Hematopoietic multipotent progenitor cell treated with erythropoietin and hydrocortisone succinate and interleukin-3 and kit ligand, for 4 days (in vitro differentiated cells): ENCODE measurements around the gene PRPF31.
A peak's percentile ranks its signal among the peaks of the same experiment; 100 is the strongest.

Source experiments
- DNase-seq: peaks from one replicate; pipeline ENCODE4 v3.0.0-alpha.2; 2015

The PRPF31 gene

GRCh38 chr19:54145541-54146158, 30.1 kb downstream of the PRPF31 start:
- no peak for DNase-seq

- DNase-seq, result no peak
These were observed 32.1 kb downstream of the PRPF31 start for GRCh38 chr19:54147676-54148075.

- no peak for DNase-seq
These were observed 32.6 kb downstream of the PRPF31 start for GRCh38 chr19:54148158-54148557.

- DNase-seq, result no peak
These were observed 33.7 kb downstream of the PRPF31 start for GRCh38 chr19:54149021-54149812.

- no peak for DNase-seq
These were observed 35.9 kb downstream of the PRPF31 start for GRCh38 chr19:54151362-54152035.

GRCh38 chr19:54152267-54152666, 36.7 kb downstream of the PRPF31 start:
- no peak for DNase-seq

- no peak for DNase-seq
These were observed 37.4 kb downstream of the PRPF31 start for GRCh38 chr19:54152878-54153524.

GRCh38 chr19:54153731-54154326, 38.3 kb downstream of the PRPF31 start:
- no peak for DNase-seq

- DNase-seq, result no peak
These were observed 39.2 kb downstream of the PRPF31 start for GRCh38 chr19:54154603-54155345.

- DNase-seq, result no peak
These were observed 40.1 kb downstream of the PRPF31 start for GRCh38 chr19:54155694-54156093.

- DNase-seq, result no peak
These were observed 40.9 kb downstream of the PRPF31 start for GRCh38 chr19:54156490-54156889.

- DNase-seq, result no peak
These were observed 41.4 kb downstream of the PRPF31 start for GRCh38 chr19:54156953-54157352.

GRCh38 chr19:54158812-54159351, 43.3 kb downstream of the PRPF31 start:
- DNase-seq, result peak; percentile 57

GRCh38 chr19:54159352-54160181, 44.0 kb downstream of the PRPF31 start, which contains the start of gene LENG1:
Gene LENG1, minus strand, starts transcription at chr19:54159721. Its CDS starts 26 bp downstream, at chr19:54159695.
- peak; percentile 100 for DNase-seq

GRCh38 chr19:54160182-54160811, 44.7 kb downstream of the PRPF31 start:
- DNase-seq, result peak; percentile 32

- no peak for DNase-seq
These were observed 45.3 kb downstream of the PRPF31 start for GRCh38 chr19:54160854-54161253.

GRCh38 chr19:54162241-54162805, 46.8 kb downstream of the PRPF31 start:
- peak; percentile 95 for DNase-seq

- no peak for DNase-seq
These were observed 47.3 kb downstream of the PRPF31 start for GRCh38 chr19:54162884-54163283.

GRCh38 chr19:54164369-54165068, 49.0 kb downstream of the PRPF31 start:
- peak; percentile 81 for DNase-seq
